Body of pancreas (tissue), 4 donors: ENCODE measurements around the gene SYNPO2.

Experiments
- POLR2A ChIP-seq, 3 donors: fragments of 450-650 bp; IDR thresholded peaks; one replicate each; pipeline ENCODE4 v1.6.1; 2016; ENCODE audit warnings: antibody characterized with exemption in 3 of 3, mild to moderate bottlenecking in 2 of 3
- TF ChIP-seq, protein P1 (sequence below), 7 experiments: fragments of 450-650 bp in 4 of 7; fragments of 200-600 bp in 3 of 7; sonication (generic) in 3 of 7; IDR thresholded peaks; one replicate each; pipeline ENCODE4 v1.5.1; 2016 to 2019; ENCODE audit warnings: antibody characterized with exemption in 7 of 7

DNA sequence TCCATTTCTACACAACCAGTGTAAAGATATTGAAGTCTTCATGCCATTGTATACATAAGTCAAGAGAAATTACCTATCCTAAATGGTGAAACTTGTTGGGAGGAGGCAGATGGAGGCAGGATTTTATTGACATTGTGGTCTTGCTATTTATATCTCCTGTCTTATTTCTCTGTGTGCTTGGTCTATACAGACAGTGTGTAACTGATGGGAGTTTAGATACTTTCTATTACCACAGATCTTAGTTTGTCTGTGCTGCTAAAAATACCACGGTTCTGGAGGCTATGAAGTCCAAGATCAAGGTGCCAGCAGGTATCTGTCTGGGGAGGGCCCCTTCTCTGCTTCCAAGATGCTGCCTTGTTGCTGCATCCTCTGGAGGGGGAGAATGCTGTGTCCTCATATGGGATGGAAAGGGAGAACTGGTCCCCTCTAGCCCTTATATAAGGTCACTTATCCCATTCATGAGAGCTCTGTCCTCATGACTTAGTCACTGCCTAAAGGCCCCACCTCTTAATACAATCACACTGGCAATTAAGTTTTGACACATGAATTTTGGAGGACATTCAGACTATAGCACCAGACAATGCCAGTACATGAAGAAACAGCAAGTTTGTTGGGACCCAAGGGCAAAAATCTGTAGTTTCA lies 62.4 kb downstream of the SYNPO2 start:
- TF ChIP-seq, protein P1, sequence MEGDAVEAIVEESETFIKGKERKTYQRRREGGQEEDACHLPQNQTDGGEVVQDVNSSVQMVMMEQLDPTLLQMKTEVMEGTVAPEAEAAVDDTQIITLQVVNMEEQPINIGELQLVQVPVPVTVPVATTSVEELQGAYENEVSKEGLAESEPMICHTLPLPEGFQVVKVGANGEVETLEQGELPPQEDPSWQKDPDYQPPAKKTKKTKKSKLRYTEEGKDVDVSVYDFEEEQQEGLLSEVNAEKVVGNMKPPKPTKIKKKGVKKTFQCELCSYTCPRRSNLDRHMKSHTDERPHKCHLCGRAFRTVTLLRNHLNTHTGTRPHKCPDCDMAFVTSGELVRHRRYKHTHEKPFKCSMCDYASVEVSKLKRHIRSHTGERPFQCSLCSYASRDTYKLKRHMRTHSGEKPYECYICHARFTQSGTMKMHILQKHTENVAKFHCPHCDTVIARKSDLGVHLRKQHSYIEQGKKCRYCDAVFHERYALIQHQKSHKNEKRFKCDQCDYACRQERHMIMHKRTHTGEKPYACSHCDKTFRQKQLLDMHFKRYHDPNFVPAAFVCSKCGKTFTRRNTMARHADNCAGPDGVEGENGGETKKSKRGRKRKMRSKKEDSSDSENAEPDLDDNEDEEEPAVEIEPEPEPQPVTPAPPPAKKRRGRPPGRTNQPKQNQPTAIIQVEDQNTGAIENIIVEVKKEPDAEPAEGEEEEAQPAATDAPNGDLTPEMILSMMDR (IDR thresholded peaks at IDR 0.05): no peak
- no peak for TF ChIP-seq POLR2A (IDR thresholded peaks at IDR 0.05)
